HG03558 (cell line): ENCODE data around the gene PFKFB3.

ENCODE experiments used
- ATAC-seq: cut with Tn5 transposase; IDR thresholded peaks from one replicate; pipeline ENCODE4 v1.9.1; 2021; ENCODE audit warnings: moderate number of reproducible peaks; ENCODE audit not compliant: unreplicated experiment; ENCODE audit errors: extremely low read depth

Gene PFKFB3

DNA sequence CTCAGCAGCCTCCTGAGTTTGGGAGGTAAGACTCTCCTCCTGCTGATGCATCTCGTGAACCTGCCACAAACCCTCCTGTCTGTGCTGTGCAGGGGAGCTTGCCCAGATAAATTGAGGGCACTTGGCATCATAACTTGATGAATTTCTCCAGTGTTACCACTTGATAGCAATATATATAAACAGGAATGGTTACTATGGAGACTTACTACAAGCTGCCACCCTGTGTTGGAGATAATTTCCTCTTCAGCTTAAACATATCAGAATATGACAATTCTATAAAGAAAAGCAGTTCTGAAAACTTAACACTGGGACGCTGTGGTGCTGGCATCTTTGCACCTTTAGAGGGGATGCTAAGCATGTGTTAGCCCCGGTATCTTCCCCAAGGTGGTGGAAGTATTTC is 14.9 kb downstream of the PFKFB3 start:
- ATAC-seq, result no peak

DNA sequence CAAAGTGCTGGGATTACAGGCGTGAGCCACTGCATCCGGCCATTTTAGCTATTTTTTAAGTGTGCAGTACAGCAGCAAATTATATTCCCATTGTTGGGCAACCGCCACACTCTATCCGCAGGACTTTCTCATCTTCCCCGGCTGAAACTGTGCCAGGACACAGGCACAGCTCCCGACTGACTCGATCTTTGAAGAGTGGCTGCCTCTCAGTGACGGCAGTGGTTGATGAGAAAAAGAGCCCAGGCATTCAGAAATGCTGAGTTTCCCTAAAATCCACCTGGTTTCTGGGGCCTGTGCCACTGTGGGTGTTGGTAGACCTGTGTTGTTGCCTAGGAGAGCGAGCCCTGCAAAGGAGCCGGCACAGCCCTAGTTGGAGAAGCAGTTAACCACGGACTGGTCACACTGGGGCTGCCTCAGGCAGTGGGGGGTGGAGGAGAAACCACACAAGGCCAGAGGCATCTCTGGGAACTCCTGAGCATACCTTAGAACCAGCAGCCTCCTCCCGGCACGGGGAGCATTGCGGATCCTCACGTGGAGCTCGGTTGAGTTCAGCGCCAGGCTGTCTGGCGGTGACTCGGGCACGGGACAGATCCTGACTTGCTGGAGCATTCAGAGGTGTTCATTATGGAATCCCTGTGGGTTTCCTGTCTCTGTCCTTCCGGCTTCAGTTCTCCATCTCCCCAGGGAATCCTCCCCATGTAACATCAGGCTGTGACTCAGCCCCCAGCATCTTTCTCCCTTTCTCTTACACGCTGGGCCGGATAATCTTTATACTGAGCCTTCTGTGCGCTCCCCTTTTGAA is 16.2 kb downstream of the PFKFB3 start:
- no peak for ATAC-seq

DNA sequence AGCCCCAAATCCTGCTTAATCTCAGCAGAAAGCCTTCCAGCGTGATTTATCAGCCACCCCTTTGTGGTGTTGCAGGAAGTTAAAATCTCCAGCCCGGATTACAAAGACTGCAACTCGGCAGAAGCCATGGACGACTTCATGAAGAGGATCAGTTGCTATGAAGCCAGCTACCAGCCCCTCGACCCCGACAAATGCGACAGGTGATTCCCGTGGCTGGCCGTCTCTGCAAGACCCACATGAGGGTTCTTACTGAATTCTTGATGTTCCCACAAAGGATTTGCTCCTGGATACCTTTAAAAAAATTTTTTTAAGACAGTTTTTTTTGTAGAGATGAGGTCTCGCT is 16.7 kb downstream of the PFKFB3 start:
- ATAC-seq, result no peak

GRCh38 chr10:6220418-6221191 is 17.9 kb downstream of the PFKFB3 start:
- no peak for ATAC-seq

DNA sequence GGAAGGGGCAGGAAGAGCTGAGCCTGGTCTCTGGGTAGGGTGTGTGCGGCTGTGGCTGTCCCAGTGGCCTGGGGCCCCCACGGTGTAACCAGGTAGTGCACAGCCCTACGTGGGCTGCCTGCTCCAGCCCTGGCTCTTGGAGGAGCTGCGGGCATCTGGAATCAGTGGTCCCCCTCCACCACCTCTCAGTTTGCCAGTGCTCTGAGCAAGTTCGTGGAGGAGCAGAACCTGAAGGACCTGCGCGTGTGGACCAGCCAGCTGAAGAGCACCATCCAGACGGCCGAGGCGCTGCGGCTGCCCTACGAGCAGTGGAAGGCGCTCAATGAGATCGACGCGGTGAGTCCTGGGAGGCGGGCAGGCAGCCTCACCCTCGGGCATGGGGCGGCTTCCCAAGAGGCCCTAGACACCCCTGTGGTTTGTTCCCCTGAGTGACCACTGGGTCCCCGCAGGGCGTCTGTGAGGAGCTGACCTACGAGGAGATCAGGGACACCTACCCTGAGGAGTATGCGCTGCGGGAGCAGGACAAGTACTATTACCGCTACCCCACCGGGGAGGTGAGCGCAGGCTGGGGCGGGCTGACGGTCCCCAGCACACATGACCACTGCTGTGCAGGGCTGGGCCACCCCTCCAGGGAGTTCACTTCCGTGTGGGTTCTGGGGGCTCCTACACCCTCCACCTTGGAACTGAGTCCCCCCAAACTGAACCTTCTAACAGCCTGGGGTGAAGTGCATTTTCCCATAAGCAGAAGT is 18.6 kb downstream of the PFKFB3 start:
- no peak for ATAC-seq

DNA sequence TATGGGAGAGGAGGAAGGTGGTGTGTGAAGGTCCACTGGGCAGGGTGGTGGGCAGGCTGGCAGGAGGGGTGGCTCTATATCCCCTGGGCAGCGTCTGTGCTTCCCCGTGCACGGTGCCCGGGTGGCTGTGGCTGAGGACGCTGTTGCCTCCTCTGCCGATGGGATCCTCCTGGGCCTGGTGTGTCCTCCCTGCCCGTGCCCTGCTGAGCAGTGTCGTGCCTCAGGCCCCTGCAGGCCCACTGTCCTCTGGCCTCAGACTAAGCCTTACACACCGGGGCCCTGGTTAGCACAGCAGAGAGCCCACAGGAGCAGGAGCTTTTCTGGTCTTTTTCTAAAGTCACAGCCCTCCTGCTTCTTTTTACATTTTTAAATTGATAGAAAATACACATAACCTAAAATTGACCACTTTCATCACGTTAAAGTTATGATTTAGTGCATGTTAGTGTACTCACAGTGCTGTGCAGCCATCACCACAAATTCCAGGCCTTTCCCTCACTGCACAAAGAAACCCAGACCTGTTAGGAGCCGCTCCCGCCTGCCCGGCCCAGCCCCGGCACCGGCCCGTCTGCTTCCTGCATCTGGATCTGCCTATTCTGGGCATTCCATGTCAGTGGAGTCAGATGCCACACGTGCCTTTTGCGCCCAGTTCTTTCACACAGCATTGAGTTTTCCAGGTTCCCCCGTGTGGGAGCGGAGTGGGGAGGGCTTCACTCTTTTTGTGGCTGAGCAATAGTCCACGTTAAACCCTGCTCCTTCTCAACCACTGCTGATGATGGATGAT is 19.4 kb downstream of the PFKFB3 start:
- ATAC-seq, result no peak

DNA sequence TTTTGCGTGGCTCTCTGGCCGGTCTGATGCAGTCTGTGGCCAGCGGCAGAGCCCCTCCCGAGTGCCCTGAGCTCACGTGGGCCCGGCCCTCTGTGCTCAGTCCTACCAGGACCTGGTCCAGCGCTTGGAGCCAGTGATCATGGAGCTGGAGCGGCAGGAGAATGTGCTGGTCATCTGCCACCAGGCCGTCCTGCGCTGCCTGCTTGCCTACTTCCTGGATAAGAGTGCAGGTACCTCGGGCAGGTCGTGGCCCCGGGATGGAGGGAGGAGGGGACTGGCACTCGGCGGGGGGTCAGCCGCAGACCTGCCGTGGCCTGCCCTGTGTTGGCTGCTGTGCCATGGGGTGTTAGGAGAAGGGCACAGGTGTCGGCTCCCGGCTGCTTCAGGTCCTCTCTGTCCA is 20.0 kb downstream of the PFKFB3 start:
- no peak for ATAC-seq

DNA sequence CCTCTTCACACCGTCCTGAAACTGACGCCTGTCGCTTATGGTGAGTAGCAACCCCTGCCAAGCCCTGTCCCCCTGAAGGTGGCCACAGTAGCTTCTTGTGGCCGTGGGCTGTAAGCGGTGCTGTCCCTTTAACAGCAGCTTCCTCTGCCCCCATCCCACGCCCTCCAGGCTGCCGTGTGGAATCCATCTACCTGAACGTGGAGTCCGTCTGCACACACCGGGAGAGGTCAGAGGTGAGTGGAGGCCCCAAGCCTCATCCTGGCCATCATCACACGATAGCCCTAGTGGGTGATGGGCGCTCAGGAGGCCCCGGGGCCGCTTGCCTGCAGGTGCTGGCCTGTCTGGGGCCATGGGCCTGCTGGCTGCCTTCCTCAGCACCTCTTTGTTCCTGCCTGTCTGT is 21.2 kb downstream of the PFKFB3 start:
- ATAC-seq, result no peak

DNA sequence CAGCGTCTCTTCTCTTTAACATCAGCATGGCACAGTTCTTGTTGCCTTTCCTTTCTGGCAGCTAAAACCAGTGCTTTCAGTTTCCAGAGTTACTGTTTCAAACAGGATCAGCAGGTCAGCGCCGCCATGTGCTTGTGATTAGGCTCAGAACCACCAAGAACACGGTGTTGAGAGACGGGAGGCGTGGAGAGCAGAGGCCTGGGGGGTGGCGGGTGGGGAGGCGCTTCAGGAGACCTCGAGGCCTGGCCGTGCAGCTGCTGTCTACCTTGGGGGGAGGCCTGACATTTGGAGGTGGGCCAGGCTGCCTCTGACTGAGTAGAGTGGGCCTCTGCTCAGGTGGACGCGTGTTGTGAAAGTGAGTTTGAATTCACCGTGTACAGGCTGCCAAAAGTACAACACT is 22.0 kb downstream of the PFKFB3 start:
- no peak for ATAC-seq

- ATAC-seq, result no peak
Measured at GRCh38 chr10:6225263-6225814, 22.6 kb downstream of the PFKFB3 start.

GRCh38 chr10:6226216-6226615 is 23.5 kb downstream of the PFKFB3 start:
- ATAC-seq, result no peak

GRCh38 chr10:6227346-6227745 is 24.6 kb downstream of the PFKFB3 start:
- no peak for ATAC-seq

DNA sequence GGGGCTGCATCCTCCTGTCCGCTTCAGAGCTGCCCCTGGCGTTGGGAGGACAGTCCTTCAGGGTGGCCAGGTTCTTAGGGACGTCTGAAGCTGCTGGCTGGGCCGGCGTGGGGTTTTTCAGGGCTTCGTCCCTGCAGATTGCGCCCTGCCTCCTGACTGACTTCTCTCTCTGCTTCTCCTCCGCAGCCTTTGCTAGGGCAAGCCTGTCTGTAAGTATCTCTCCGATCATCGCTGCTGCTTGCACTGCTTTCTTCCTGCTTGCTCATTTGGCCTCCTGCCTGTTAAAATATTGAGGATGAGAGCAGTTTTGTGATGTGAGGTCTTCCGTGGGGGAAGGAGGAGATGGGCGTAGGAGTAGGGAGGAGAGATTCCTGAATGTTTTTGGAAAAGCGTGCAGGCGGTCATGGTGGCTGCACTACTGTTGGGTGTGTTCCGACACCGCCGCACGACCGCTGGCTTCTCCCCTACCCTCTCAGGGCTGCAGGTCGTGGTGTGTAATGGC is 25.3 kb downstream of the PFKFB3 start:
- no peak for ATAC-seq

DNA sequence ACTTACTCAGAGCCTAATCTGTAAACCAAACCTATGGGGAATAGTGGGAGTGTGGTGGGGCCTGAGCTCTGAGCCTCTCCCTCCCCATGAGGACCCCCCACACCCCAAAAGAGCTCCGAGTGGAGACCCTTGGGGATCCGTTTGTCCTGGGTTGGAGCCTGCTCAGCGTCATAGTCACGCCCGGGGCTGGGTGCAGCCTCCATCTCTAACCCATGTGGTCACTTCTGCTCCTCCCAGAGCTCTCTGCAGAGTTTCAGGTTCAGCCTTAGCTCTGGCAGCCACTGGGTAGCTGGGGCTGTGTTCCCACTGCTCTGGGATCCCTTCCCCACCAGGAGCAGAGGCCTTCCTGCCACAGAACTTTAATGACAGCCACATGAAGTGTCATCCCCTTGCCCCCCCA is 25.9 kb downstream of the PFKFB3 start:
- no peak for ATAC-seq

DNA sequence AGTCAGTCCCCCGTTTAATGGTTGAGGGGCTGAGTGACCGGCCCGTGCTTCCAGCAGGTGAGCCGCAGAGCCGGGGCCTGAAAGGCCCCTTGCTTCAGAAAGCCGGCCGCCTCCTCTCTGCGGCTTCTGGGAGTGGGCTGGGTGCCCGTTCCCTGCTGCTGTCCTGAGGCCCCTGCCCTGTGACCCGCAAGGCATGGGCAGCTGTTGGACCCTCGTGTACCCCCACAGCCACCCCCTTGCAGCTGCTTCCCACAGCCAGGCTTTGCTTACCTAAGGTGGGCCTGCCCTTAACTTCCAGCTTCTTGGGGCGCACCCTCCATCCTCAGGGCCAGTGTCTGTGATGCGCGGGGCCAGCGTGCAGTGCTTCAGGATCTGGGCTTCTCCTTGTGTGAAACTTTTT is 26.6 kb downstream of the PFKFB3 start:
- ATAC-seq, result no peak

DNA sequence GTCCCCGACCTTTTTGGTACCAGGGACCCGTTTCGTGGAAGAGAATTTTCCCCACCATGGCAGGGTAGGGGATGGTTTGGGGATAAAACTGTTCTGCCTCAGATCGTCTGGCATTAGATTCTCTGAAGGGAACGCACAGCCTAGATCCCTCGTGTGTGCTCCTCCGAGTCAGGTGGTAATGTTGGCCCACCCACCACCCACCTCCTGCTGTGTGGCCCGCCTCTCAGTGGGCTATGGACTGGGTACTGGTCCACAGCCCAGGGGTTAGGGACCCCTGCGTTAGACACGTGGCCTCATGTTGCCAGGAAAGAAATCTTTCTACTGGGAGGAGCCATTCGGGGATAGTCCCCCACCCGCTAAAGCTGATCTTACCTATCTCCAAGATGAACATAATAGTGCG is 27.0 kb downstream of the PFKFB3 start:
- no peak for ATAC-seq

- no peak for ATAC-seq
Measured at GRCh38 chr10:6230315-6230714, 27.6 kb downstream of the PFKFB3 start.

GRCh38 chr10:6231146-6231545 is 28.4 kb downstream of the PFKFB3 start:
- ATAC-seq, result no peak

GRCh38 chr10:6231730-6232129 is 29.0 kb downstream of the PFKFB3 start:
- ATAC-seq, result no peak

DNA sequence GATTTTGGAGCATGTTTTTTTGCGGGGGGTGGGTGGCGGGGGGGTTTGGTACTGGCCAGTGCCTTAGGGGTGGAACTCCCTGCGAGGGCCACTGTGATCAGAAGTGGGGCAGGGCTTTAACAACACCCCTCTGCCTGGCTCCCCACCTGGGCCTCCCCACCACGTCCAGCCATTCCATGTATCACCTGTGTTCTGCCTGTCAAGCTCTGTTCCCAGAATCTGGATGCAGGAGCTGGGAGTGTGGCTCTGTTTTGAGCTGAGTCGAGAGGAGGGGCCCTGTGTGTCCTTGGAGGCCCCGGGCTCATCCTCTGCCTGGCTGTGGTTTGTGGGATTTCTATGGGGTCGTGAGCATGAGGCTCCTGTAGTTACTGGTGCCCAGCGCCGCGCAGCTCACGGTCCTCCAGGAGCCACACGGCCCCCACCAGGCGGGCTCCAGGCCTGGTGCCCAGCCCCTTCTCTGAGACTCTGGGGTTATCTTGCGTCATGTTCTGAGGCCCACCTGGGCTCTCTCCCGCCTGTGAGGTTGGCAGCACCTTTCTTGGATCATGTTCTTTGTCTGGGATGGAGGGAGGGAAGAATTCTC is 29.6 kb downstream of the PFKFB3 start:
- ATAC-seq, result no peak
